ENCODE results near the gene TRPV6.

Gene TRPV6

GRCh38 chr7:142853739-142854371 is 31.7 kb downstream of the TRPV6 start:
- peak; percentile 25 for DNase-seq (ENCODE audit: low spot score)

DNA sequence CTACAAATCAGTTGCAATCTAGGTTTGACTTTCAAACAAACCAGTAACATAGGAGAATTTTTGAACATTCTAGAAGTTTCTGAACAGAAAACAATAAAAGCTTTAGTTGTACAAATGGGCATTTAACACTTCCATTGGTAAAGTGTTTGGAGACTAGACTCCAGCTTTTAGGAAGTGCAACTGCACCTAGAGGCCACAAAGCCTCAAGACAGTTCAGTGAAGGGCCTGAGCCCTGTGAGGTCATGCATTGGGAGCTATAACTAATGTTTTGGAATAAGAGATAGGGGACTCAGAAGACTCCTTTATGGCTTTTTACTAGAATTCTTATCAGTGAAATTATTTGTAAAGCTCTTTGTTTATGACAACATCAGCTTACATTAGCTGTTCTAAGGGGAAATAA is 33.6 kb downstream of the TRPV6 start:
- DNase-seq (ENCODE audit: low spot score): no peak

- no peak for DNase-seq (ENCODE audit: low spot score)
Observed at GRCh38 chr7:142851269-142851668, 34.3 kb downstream of the TRPV6 start.

DNA sequence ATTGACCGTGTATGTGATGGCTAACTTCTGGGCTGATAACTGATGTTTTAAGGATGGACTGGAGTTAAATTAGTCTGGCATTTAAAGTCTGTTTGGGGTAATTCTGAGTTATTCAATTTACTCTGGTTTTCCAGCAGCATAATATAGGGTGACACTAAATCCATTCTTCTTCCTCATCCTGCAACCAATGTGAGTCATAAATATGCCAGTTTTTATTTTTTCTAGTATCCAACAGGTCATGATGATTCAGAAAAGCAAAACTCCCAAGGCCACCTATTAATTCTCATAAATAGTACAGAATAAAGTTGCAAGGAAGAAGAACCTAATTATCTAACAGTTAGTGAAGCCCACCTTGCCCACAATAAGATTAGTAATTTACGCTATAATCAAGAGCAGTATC is 38.2 kb downstream of the TRPV6 start:
- DNase-seq (ENCODE audit: low spot score): no peak

DNA sequence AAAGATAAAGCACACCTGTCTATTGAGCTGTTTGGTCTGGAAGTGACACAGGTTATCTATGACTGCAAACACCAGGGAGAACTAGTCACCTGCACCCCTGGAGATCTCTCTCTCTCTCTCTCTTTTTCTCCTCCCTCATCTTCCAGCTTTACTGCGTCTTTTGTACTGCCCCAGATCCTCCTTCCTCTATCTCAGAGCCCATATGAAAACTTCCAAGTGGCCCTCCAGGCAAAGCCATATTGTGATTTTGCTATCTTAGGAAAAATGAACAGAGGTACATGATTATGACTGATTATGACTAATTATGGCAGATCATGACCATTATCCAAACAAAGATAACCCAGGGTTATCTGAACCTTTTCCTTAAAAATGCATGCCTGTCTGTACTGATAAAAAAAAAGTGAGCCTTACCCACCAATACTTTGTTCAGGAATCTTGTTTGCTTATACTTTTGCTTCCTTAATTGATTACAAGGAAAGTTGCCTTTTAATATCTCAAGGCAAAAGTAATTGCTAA is 43.2 kb downstream of the TRPV6 start:
- no peak for DNase-seq (ENCODE audit: low spot score)

GRCh38 chr7:142838461-142839213 is 46.9 kb downstream of the TRPV6 start:
- no peak for DNase-seq (ENCODE audit: low spot score)

DNA sequence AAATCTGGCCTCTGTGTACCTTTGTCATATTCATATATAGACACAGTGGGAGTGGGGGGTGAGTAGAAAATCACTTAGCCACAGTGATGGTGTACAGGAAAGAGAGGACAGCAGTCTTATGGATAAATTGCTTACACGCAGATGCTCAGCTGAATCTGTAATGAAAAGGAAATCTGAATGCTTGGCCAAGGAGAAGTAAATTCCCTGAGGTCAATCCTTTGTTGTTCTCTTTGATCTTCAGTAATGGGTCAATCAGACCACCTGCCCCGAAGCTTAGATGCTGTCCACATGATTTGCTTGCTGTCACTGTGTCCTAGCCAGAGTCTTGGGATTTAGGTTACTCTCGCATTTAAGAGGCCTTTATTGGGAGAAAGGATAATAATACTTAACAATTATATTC is 49.1 kb downstream of the TRPV6 start:
- DNase-seq (ENCODE audit: low spot score): no peak

- no peak for DNase-seq (ENCODE audit: low spot score)
Observed at GRCh38 chr7:142835487-142835886, 50.1 kb downstream of the TRPV6 start.

DNA sequence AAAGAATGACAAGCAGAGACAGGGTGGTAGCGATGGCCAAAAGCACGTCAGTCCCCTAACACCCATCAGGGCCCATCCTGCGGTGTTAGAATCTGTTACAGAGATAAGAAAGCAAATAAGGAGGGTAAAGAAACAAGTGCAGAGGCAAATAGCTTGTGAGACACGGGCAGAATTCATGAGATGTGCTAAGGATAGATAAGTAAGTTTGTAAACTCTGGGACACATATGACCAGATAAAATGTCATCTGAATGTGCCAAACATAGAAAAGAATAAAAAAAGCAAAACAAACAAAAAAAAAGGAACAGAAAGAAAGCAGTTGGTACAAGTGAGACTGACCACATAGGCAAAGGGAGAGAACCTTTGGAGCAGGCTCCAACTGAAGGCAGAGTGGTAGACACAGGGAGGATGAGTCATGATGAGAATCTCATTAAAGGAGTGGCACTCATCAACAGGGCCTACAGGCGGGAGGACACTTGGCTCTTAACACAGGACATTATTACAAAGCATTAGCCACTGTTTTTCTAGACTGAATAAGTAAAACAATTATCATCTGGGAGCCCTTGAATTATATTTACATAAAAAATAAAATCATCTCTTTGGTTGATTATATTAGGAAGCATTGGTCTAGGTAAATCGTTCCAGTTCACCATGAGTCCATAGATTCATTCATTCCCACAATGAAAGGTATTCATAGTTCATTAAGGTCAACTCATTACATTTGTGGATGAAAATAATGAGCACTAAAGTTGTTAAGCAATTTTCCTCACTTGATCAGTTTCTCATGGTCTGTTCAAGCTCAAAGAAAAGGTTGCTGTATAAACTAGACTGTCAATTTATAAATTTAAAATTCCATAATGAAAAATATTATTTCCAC is 52.1 kb downstream of the TRPV6 start:
- DNase-seq (ENCODE audit: low spot score): no peak

GRCh38 chr7:142832417-142832816 is 53.1 kb downstream of the TRPV6 start:
- DNase-seq (ENCODE audit: low spot score): no peak

DNA sequence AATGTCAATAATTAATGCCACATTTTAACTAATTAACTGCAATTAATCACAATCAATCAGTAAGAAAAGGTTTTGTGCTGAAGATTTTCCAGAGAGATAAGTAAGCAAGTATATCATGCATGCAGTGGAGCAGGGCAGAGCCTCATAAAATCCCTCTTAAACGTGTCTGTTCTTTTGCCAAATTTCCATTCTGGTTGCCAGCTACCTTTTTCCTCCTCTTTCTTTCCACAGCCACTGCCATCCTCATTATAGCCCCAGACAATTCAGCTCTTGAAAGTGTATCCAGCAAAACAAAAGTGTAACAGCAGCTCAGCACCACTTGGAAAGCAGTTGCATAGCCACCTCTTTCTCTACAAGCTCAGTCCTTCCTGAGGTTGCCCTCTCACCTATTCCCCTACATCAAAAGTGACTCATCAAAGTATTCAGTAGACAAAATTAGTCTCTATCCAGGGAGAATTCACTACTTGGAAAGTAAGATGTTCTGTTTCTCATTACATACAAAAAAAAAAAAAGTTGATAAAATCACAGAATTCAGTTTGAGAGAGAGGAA is 57.5 kb downstream of the TRPV6 start:
- DNase-seq (ENCODE audit: low spot score): no peak

GRCh38 chr7:142822714-142823113 is 62.8 kb downstream of the TRPV6 start:
- DNase-seq (ENCODE audit: low spot score): no peak
